Inflammatory macrophage treated with lipopolysaccharide for 4 hours (primary cell): ENCODE measurements around the gene CAMTA1.

ENCODE experiments used
- DNase-seq: peaks from one replicate; pipeline ENCODE4 v3.0.0-alpha.2; 2020

Gene CAMTA1

GRCh38 chr1:7733276-7733675 is 948.0 kb downstream of the CAMTA1 start:
- no peak for DNase-seq

DNA sequence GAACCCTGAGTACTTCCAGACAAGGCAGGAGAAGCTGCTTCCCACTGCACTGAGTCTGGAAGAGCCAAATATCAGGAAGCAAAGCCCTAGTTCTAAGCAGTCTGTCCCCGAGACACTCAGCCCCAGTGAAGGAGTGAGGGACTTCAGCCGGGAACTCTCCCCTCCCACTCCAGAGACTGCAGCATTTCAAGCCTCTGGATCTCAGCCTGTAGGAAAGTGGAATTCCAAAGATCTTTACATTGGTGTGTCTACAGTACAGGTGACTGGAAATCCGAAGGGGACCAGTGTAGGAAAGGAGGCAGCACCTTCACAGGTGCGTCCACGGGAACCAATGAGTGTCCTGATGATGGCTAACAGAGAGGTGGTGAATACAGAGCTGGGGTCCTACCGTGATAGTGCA is 952.8 kb downstream of the CAMTA1 start:
- DNase-seq, result no peak

GRCh38 chr1:7743346-7743745 is 958.1 kb downstream of the CAMTA1 start:
- DNase-seq, result no peak

DNA sequence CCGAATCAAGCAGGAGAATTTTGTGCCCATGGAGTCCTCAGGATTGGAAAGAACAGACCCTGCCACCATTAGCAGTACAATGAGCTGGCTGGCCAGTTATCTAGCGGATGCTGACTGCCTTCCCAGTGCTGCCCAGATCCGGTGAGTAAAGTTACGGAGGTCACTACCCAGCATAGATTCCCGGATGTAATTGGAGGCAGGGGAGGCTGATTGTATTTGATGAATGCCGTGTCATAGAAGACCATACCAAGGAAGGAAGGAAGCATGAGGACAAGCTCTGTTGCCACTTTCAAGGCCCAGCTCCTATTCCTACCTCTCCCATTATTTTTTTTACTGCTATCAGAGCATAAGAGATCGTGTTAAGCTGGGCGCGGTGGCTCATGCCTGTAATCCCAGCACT is 959.6 kb downstream of the CAMTA1 start:
- DNase-seq, result no peak

- DNase-seq, result no peak
Observed at GRCh38 chr1:7745783-7746182, 960.5 kb downstream of the CAMTA1 start.

- no peak for DNase-seq
Observed at GRCh38 chr1:7747605-7748004, 962.4 kb downstream of the CAMTA1 start.

DNA sequence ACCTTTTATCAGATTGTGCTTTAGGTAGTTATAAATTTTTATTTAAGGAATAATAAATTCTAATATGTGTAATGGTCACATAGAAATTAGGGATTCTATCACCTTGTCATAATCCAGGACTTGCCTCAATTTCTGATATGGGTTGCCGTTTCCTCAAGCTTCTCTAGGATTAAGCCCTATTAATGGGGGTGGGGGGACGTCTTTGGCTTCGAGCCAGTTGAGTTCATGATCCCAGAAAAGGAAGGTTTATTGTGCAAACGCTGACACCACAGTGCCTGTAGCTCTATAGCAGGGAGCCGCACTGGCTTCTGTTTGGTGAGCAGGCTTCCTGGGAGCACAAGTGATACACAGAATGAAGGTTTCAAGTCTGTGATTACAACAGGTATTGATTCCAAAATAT is 963.9 kb downstream of the CAMTA1 start:
- DNase-seq, result no peak

DNA sequence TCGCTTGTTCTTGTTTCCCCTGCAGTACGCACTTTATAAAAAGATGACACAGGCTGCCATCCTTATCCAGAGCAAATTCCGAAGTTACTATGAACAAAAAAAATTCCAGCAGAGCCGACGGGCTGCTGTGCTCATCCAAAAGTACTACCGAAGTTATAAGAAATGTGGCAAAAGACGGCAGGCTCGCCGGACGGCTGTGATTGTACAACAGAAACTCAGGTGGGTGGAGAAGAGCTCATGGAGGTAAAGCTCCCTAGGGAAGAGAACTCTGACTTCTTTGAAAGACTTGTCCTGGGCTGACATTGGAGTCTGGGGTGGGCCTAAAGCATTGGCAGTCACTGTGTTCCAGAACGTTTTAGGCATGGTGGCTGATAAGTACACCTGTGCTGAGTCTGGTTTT is 965.9 kb downstream of the CAMTA1 start:
- no peak for DNase-seq

DNA sequence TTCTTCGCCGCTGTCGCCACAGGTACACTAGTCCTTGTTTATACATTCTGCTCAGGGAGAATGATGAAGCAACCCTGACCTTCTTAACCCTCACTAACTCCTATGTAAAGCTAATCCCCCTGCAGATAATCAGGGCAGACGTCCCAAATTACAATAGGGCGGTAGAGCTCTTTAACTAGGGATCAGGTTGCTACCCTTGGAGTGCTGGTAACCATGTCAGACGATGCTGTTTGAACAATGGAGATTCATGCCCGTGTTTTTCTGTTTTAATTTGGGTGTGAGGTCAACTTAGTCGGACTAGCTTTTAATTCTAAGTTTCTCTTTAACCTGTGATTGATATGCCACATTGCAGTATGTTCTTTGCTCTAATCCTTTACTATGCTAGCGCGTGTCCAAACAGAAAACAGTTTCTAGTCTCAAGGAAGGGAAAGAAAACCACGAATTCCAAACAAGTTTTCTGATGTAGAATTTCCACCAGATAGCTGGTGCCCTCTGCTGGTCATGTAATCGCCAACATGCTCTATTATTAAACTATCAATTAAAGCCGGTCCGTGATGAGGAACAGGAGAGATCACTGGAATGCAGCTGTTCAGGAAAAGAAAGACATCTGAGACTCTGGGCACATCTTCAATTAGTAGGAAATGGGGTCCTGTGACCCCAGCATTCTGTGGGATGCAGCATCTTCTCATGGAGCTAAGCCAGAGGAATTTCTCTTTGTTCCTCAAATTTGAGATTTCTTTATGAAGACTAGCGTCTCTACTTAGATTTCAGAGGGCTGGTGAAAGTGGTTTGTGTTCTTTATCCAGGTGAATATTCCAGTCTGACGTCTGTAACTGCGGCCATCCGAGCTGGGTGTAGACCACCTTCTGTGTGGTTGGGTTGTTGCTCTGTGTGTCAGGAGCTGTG is 967.5 kb downstream of the CAMTA1 start:
- peak; percentile 57 for DNase-seq

DNA sequence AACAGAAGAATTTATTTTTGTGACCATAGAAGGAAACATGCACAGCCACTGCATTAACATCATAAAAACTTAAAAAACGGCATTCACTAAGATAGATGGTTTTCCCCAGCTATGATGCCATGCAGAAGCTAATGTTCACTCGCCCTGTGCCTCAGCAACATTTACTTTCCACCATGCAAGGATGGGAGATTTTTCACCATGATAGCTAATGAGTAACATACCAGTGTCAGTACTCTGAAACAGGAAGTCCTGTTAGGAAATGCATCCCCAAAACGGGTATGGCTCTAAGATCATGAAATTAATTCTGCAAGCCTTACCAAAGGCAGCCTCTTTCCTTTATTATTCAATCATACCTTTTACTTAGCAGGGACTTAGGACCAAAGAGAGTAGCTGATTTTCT is 968.4 kb downstream of the CAMTA1 start:
- peak; percentile 79 for DNase-seq

DNA sequence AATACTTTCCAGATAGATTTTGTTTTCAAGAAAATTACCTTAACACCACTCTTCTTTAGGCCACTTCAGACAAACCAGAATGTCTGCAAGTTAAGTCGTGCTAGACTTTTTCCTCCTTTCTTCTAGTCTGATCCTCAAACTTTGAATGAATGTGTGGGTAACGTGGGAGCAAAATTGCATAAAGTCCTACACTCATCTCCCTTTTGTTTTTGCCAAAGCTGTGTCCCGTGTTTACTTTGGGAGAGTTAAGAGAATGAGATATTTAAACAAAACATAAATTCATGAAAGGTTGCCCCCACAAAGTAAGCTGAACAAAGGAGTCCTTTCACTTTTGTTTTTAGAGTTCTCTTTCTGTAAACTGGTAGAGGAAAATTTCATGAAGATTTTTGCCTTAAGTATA is 969.0 kb downstream of the CAMTA1 start:
- DNase-seq, result peak; percentile 12

GRCh38 chr1:7755448-7755847 is 970.2 kb downstream of the CAMTA1 start:
- DNase-seq, result no peak

DNA sequence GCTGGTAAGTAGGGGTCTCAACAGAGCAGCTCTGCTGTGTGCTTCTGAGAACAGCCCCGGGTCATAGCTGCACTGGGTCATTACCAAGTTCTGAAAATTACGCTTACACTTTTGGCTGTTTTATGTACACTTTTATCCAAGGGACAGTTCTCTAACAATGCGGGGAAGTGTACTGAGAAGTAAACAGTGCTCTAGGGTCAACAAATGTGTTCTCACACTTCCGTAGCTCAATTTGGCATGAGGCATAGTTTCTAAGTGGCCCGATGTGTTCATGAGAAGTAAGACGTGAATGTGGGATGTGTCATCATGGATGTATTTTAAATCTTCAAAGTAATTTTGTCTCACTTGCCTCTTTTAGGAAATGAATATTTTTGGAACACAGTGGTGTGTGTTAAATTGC is 975.0 kb downstream of the CAMTA1 start:
- no peak for DNase-seq

- no peak for DNase-seq
Observed at GRCh38 chr1:7761103-7761502, 975.8 kb downstream of the CAMTA1 start.

DNA sequence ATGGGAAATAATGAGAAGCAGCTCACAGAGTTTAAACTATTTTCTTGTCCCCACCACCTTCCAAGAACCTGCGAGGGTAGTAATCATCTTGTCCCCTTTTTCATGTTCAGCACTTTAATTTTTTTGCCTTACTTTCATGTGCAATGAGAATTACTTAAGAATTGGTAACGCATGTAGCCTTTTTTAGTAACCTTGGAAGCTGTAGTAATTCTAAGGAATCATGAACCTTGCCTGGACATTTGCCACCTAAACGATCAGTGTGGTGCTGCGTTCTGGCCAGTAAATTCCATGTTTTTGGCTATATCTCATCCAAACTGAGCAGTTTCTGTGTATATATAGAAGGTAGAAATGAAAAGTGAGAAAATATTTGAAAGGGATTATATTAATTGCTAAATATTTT is 981.9 kb downstream of the CAMTA1 start:
- no peak for DNase-seq

DNA sequence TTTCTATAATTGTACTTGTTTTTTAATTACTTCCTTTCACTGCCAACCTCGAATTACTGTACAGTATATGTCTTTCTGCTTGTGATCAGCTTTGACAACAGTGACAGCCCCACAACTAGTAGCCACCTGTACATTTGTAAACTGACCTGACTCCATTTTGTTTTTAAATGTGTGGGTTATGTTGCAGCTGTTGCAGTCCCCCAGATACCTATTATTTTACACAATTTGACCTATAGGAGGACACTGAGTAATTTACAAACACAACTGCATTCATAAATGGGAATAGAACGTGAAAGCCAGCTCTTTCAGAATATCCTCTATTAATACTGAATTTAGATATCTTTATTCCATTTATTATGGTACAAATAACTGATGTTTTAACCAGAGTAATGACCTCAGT is 983.3 kb downstream of the CAMTA1 start:
- DNase-seq, result no peak

- no peak for DNase-seq
Observed at GRCh38 chr1:7769673-7770412, 984.6 kb downstream of the CAMTA1 start.

DNA sequence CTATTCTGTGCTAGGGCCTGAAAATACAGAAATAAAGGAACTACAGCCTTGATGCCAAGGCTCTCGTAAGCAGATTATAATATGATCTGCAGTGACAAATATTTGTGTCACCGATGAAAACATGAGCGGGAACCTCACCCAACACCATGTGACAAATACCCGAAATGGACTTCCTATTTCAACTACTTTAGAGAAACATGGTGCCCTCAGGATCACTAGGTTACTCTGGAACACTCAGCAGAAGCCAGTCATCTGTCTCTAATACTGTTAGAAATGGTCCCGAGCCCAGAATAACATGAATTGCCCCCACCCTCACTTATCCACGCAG is 985.4 kb downstream of the CAMTA1 start:
- peak; percentile 90 for DNase-seq

DNA sequence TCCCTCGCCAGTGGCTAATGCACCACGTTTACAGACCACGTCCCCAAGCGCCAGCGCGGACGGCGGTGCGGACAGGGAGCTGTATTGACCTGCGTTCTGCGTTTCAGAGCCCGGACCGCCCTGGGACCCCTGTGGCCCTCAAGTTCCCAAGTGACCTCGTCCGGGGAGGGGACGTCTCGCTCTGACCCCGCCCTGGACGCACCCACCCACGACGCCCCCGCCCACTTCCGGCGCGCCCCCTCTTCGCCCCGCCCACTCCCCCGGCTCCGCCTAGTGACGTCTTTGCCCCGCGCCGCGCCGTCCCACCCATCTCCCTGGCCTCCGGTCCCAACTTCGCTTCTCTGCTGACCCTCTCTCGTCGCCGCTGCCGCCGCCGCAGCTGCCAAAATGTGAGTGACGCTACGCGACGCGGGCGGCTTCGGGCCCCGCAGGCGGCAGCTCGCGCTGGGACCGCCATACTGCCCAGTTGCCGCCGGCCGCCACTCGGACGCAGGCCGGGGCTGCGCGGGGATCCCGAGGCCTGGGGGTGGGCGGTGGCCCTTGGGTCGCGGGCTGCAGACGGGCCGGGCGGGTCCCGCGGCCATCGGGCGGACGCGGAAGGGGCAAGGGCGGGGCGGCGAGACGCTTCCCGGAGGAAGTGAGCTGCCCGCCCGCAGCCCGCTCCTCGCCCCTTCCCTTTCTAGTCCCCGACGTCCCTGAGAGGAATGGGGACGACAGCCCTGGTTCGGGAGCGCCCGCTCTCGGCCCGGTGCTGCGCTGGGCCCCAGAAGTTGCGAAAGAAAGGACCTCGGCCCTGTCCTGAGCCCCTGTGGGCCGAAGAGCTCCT is 986.0 kb downstream of the CAMTA1 start, which contains the start of gene VAMP3:
Gene VAMP3, plus strand, starts transcription at position 300 of the 826 bp plus-strand sequence. Its CDS starts 88 bp downstream, at position 388.
- peak; percentile 89 for DNase-seq

- no peak for DNase-seq
Observed at GRCh38 chr1:7771823-7772299, 986.6 kb downstream of the CAMTA1 start.

DNA sequence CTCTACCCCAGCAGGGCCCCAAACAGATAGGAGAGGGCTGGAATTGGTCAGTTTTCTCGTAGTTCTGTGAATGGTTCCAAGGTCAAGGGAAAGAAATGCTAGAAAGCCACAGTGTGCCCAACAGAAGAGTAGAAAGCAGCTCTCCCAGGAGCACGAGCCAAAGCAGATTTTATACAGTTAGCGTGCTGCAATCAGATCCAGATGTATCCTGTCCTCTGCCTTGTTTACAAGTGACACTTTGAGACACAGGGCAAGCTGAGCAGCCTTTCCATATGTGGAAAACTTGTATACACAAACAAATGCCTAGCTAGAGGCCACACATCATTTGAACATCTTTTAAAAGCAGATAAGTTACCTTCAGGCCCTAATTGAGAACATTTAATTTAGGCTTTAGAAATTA is 992.3 kb downstream of the CAMTA1 start:
- no peak for DNase-seq

- no peak for DNase-seq
Observed at GRCh38 chr1:7778133-7778628, 992.9 kb downstream of the CAMTA1 start.

- no peak for DNase-seq
Observed at GRCh38 chr1:7780976-7781375, 995.7 kb downstream of the CAMTA1 start.
